ENCODE results near the gene SORCS2.

DNA sequence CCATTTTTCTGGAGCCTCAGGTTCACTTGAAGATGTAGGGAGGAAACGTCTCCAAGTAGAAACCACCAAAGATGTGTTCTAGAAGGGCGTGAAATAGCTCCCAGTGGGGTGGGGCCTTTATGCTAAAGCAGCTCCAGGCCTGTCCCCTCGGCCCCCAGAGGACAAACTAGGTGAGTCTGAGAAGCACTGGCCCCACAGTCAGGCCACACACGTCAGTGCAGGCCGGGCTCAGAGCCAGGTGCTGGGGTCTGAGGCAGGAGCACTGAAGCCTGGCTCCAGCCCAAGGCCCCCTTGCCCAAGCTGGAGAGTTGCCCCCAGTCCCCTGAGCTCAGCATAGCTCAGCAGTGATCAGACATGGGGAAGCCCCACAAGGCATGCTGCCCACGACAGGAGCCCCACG, 337.7 kb downstream of the SORCS2 start:
- TF ChIP-seq, protein P1, sequence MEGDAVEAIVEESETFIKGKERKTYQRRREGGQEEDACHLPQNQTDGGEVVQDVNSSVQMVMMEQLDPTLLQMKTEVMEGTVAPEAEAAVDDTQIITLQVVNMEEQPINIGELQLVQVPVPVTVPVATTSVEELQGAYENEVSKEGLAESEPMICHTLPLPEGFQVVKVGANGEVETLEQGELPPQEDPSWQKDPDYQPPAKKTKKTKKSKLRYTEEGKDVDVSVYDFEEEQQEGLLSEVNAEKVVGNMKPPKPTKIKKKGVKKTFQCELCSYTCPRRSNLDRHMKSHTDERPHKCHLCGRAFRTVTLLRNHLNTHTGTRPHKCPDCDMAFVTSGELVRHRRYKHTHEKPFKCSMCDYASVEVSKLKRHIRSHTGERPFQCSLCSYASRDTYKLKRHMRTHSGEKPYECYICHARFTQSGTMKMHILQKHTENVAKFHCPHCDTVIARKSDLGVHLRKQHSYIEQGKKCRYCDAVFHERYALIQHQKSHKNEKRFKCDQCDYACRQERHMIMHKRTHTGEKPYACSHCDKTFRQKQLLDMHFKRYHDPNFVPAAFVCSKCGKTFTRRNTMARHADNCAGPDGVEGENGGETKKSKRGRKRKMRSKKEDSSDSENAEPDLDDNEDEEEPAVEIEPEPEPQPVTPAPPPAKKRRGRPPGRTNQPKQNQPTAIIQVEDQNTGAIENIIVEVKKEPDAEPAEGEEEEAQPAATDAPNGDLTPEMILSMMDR (IDR thresholded peaks at IDR 0.05), result no peak
- no peak for TF ChIP-seq POLR2A (IDR thresholded peaks at IDR 0.05)

All from Peyer's patch (tissue), 4 donors.